Loucy (cell line): ENCODE results near the gene AKNA.

Experiments
- EZH2phosphoT487 ChIP-seq: fragments of 200-600 bp; IDR thresholded peaks from 2 replicates; pipeline ENCODE4 v1.6.1; 2018; ENCODE audit warnings: antibody characterized with exemption, mild to moderate bottlenecking, moderate library complexity, borderline replicate concordance
- TF ChIP-seq, protein P1 (sequence below): fragments of 200-600 bp; sonication (generic); conservative IDR thresholded peaks from 2 replicates; pipeline ENCODE4 v1.5.1; 2014; ENCODE audit warnings: mild to moderate bottlenecking, antibody characterized with exemption, low read length

DNA sequence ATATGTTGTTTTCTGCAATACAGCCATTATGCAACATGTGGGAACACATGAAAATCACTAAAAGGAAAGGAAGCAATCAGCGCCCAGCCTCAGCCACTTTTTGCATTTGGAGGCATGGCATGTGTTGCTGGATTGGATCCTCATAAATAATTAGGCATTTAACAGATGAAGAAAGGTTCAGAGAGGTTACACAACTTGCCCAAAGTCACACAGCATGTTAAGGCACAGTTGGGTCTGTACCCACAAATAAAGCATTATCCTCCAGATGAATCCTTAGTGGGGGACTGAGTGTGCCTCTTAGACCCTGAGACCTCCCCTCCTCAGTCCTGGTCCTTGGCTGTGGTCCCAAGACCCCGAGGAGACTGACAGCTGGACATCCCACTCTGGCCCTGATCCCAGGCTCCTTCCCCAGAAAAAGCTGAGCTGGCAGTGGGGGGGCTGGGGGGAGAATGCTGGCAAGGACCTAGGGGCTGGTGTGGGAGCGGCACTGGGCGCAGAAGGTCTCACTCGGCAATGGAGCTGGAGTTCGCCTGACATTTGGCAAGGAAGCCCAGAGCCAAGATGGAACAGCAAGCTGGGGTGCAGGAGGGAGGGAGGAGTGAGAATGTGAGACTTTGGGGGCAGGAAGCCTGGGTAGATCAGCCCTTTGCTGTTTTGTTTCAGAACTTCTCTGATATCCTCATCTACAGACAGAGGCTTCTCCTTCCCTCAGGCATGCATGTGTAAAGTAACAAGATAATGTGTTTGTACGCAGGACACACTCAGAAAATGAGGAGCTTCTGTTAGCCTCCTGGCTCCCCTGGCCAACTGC is 6.9 kb upstream of the AKNA start:
- TF ChIP-seq, protein P1, sequence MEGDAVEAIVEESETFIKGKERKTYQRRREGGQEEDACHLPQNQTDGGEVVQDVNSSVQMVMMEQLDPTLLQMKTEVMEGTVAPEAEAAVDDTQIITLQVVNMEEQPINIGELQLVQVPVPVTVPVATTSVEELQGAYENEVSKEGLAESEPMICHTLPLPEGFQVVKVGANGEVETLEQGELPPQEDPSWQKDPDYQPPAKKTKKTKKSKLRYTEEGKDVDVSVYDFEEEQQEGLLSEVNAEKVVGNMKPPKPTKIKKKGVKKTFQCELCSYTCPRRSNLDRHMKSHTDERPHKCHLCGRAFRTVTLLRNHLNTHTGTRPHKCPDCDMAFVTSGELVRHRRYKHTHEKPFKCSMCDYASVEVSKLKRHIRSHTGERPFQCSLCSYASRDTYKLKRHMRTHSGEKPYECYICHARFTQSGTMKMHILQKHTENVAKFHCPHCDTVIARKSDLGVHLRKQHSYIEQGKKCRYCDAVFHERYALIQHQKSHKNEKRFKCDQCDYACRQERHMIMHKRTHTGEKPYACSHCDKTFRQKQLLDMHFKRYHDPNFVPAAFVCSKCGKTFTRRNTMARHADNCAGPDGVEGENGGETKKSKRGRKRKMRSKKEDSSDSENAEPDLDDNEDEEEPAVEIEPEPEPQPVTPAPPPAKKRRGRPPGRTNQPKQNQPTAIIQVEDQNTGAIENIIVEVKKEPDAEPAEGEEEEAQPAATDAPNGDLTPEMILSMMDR: no peak
- no peak for TF ChIP-seq EZH2phosphoT487
